ENCODE data around the gene APOB.

APOB gene

DNA sequence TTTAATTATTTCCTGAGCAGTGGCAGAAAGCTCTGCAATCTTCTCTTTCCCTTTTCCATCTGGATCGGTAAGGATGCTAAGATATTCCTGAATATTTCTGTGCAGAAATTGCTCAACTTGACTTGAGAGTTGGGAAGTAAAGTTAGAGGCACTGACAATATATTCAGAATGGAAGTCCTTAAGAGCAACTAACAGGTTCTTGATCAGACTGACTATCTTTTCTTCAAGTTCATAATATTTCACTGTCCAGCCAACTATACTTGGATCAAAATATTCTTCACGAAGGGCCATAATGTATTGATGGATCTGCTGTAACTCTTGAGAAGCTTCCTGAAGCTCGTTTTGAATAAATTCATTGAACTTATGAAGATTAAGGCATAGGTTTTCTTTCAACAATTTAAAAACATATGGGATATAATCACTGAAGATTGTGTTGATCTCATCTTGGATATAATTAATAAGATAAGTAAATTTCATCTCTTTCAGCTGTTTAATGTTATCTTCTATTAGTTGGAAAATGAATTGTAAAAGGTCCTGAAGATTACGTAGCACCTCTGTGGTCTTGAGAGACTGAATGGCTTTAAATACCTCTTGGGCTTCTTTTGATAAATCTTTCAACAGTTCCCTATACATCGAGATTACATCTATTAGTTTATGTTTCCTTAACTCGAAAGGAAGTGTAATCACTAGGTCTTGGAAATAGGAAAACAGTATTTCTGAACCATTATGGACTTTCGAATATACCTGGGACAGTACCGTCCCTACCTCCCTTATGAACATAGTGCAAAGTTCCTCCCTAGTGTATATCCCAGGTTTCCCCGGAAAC is 41.7 kb downstream of the APOB start:
- no peak for DNase-seq

DNA sequence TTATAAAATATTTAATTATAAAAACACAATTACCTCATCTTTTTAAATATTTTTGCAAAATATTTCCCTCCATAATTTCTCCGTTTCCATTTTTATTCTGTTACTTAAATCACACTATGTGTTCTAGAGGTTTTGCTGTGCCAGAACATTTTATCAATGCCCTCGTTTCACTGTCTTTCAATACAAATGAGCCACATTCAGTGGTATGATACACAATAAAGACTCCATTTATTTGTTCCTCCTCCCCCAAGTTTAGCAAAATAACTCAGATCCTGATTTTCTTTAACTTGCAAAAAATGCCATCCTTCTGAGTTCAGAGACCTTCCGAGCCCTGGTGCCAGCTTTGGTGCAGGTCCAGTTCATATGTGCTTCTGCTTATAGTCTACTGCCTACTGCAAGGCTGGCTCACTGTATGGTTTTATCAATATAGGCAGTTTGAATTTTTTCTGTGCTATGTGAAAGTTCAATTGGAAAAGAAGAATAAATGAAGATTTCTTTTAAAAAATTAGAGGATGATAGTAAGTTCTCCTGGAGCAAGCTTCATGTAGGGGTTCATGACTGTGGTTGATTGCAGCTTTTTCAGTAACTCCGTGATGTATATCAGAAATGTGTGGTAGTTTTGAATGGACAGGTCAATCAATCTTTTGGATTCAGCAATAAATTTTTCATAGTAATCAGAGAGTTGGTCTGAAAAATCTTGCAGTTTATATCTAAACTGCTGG is 42.5 kb downstream of the APOB start:
- no peak for DNase-seq

DNA sequence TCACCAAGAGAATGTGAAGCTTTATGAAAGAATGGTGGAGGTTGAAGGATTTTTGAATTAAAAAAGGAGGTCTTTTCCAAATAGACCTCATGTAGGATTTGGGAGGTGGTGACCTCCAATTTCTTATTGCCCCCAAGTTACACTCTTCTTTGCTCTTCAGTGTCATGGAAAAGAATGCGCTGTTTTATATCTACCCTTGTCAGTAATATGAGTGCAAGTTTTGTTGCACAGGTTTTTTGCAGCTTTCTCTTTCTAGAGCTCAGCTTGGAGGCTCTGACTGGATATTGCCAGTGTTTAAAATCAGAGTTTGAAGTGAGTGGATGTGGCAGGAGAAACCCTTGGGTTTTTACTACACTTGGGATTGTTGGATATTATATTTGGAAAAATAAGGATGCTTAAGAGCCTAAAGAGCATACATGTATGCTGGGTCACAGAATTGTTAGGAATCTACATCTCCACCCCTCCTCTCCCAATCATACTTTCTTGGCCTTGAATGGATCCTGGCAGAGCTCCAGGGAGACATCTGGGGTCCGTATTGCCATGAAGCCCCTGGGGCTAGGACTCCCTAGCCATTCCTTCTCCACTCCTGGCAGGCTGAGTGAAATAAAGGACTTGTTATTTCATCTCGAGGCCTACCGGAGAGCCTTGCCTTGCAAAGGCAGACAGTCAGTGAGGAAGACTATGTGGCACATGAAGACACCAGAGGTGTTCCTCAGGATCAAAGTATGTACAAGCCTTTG is 43.8 kb downstream of the APOB start:
- no peak for DNase-seq

DNA sequence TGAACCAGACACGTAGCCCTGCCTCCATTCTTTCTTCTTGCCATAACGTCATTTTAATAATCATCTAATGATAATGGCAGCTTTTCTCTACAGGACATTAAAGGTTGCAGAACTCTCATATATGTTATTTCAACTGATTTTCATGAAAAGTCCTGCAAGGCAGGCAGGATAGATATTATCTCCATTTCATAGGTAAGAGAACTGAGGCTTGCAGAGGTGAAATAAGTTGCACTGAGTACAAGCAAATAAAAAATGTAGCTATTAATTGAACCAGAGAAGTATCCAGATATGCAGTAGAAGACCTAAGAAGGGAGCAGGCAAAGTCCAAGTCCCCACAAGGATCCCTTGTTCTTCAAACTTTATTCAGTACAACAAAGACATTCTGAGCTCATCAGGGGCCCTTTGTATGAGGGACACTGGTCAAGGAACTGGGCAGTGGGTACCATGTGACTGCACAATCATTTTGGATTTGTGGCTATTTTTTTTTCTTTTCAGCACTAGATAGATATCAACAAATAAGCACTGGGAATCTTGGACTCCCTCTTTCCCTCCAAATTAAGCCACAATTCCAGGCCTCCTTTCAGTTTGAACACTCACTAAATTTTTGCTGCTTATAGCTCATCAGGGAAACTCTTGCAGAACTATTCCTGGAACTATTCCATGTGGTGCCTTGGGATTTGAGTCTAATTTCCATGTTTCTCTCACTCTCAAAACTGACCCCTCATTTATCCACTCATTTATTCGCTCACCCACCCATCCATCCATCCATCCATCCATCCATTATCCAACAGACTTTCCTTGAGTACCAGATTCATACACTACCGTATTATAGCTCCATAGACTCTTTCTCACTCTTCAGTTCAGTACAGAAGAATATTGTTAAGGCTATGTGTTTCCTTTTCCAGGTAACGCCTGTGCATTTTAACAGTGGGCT is 44.6 kb downstream of the APOB start:
- DNase-seq: no peak

DNA sequence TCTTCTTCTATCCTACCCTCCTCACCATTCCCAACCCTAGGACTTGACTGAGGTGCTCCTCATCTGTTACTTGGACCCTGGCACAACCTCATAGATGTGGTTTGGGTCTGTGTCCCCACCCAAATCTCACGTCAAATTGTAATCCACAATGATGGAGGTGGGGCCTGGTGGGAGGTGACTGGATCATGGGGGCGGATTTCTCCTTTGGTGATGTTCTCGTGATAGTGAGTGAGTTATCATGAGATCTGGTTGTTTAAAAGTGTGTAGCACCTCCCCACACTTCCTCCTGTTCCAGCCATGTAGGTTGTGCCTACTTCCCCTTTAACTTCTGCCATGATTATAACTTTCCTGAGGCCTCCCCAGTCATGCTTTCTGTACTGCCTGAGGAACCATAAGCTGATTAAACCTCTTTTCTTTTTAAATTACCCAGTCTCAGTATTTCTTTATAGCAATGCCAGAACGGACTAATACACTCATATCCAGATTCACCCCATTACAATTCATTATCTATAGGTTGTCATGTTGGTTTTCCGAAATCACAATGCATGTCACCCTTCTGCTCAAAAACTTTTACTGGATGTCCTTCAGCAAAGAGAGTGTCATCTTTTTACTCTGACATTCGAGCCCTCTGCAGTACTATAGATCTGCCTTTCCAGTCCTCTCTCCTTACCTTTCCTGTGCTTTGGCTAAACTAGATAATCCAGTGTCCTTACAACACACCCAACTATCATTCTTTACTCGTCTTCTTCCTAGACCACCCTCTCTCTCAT is 45.7 kb downstream of the APOB start:
- no peak for DNase-seq

DNA sequence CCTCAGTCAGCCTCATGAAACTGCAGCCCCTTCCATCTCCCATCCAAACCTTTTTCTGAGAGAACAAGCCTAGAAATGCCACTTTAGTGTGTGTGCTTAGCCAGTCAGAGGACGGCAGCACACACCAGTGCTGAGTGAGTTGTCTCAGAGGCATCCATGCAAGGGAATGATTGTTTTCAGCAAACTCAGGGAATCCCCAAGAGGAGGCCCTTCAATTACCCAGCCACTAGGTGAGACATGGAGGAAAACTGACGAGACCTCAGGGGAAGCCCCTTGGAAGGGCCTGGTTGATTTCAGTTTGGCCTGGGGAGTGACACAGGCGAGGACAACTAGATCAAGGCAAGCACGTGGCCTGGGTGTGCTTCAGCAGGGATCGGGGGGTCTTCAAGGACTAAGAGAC is 49.7 kb downstream of the APOB start:
- no peak for DNase-seq

DNA sequence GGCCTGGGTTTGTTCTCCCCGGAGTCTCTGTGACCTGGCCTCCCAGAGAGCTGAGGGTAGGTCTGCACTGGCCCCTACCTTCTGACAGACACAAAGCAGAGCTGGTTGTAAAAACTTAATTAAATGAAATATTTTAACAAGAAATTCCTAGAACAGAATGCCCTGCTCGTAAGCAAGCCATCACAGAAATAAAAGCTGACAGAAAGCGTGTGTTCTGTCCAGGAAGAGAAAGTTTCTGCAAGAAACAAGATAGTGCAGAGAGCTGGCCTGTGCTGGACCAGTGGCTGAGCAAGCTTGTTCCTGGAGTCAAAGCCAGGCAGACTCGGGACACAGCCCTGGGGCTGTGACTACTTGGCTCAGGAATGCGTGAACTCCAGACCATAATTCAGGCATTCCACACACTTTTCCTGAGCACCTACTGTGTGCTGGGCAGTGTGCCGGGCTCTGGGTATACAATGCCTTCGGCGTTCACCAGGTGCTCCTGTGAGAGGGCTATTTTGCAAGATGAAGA is 51.6 kb downstream of the APOB start:
- no peak for DNase-seq

DNA sequence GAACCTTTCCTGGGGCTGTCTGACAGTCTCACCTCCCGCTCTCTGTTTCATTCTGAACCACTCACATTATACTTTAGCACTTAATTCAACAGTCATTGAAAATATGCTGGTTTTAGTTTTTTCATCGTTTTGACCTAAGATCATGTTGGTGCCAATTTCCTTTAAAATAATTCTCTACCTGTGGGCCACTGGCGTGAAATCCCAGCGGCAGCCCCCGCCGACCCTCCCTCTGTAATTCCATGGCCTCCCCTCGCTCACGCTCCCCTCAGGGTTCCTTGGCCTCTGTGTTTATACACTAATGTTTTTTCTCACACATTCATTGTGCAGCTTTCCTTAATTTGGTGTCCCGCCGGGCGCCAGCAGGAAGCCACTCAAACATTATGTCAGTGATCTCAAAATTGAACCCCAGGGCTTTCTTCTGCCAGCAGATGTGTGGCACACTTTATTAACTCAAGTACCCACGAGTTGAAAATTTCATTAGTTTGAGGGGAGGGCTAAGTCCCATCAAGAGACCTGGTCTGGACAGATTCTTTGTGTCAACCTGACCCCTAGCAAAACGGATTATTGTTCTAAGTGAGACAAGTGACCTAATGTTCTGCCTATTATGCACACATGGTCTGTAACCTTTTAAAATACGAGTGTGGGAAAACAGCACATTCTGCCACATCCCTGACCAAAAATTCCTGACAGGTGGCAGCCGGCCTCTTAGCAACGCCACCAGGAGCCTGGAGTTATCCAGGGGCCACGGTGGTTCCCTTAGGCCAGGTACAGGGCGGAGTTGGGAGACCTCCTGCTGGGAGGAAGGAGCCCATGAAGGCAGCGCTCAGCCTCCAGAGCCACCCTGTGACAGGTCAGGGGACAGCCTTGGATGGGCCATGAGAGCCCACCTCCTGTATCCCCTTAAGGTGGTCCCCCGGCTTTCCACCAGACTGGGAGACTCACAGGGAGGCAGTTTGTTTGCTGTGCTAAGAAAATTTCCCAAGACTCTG is 53.1 kb downstream of the APOB start:
- DNase-seq: no peak

DNA sequence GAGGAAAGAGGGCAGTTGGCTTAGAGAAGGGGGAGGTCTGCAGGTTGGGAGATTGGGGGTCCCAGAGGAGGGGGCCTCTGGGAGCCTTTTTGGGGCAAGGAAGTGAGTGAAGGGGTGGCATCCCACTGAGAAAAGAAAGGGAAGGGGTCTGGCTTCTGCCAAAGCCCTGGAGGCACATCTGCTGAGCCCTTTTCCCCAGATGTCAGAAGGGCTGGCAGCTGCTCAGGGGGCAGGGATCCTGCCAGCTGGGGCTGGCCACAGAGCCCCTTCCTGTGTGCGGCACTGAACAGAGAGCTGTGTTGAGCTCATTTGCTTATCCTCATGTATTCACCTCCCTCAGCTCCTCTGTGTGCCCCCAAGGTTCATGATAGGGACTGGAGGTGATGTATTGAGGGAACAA is 54.5 kb downstream of the APOB start:
- DNase-seq: no peak

DNA sequence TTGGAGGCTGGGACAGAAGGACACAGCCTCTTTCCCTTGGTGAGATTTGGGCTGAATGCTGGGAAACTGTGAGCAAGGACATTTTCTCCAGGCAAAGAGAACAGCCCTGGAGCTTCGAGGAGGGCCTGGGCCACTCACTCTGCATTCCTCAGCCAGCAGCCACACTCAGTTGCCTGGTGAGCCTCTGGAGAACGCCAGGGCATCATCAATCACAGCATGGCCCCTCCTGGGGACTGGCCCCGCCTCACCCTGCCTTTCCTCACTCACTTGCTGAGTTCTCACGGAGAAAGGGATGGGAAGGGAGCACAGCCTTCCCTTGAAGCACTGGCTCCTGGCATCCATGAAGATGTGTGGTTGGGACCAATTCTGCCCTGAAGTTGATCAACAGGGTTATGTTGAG is 55.0 kb downstream of the APOB start:
- DNase-seq: no peak

DNA sequence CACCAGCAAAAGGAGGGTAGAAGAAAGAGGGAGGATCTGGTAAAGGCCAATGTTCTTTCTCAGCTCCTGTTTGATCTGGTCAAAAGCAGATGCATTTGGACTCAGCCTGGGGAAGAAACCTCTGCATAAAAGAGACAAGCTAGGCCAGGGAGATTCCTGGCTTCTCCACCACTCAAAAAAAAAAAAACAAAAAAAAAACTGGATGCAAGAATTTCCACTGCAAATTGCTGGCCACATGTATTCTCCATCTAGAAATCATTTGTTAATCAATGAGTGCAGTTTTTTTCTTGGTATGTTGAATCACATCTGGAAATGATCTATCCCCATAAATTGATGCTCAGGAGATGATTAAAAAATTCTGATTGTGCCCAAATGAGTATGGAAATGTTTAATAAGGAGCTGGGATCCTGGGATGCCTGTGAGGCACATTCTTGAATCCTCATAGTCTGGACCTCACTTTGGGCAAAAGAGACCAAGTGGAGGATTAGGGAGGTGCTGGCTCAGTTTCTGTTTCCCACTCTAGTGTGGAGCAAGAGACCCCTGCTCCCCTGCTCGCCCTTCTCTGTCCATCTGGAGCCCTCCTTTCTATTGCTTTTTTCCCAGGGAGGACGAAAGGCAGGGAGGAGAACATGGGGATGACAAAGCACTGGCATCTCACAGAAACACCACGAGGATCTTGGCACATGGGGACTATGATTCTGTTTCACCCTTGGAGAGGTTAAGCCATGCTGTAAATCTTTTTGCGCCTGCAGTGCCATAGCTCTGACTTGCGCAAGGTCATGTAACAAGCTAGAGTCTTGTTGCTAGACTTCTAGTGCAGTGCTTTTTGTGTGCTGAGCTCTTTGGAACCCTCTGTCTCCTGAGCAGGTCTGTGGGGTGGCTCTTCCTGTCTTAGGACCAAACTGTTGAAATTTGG is 57.6 kb downstream of the APOB start:
- no peak for DNase-seq

DNA sequence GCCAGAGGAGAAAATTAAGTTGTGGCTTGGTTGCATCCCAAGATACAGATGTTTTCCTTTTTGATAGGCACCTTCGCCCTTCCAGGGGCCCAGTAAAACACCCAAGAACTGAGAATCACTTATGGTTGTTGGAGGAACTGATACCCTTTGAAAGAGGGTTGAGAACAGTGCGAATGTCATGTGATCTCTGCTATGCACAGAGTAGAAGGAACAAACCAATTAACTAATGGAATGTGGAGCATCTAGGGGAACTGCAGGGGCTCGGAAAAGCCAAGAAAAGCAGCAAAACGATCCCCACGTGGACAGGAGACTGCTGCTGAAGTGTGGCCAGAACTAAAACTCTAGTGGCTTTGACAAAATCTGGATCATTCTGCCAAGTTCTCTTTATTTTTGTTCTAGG is 58.8 kb downstream of the APOB start:
- DNase-seq: no peak

DNA sequence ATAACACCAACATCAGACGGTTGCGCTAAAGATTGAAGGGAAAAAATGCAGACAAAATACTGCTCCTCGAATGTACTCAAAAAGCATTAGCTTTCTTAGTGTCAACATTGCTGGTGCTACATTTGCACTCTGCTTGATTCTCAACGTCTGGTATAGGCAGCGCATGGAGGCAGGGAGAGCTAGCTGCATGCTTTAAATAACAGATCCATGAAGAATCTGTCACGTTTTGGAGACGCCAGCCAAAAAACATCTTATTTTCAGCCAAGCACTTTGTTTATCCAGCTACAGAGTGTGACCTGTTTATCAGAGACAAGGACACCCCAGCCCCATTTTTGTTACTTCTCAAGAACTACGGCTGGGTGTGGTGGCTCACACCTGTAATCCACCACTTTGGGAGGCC is 59.5 kb downstream of the APOB start:
- no peak for DNase-seq

DNA sequence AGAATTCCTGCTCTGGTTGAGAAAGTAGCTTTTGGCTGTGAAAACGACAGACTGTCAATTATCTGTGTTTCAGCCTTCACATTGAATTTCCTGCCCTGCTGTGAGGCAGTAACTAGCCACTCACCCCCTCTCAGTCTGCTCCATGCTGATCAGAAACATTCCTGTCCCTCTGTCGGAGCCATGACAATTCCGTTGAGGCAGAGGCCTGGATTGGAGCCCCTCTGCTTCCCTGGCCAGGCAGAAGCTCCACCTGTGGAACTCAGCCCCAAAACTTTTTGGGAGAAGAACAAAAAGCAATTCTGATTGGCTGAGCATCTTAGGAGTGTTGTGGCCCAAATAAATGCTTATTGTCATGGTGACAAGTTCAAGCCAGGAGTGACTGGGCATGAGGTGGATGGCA is 60.0 kb downstream of the APOB start:
- DNase-seq: no peak

DNA sequence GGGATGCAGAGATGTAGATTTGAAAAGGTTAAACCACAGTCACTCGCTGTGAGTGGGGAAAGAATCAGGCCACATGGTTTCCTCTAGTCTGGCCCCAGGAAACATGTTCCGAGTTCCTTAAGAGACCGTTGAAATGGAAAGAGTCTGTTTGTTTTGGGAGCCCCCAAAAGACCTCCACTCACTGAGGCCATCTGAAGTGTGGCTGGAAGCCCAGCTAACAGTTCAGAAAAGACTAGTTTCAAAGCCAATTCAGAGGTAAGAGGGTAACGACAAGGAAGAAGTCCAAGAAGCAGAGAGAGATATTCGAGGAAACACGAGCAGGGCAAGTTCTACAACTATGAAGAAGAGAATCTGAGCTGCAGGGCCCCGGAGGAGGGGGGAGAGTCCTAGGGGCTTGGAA is 61.0 kb downstream of the APOB start:
- no peak for DNase-seq

DNA sequence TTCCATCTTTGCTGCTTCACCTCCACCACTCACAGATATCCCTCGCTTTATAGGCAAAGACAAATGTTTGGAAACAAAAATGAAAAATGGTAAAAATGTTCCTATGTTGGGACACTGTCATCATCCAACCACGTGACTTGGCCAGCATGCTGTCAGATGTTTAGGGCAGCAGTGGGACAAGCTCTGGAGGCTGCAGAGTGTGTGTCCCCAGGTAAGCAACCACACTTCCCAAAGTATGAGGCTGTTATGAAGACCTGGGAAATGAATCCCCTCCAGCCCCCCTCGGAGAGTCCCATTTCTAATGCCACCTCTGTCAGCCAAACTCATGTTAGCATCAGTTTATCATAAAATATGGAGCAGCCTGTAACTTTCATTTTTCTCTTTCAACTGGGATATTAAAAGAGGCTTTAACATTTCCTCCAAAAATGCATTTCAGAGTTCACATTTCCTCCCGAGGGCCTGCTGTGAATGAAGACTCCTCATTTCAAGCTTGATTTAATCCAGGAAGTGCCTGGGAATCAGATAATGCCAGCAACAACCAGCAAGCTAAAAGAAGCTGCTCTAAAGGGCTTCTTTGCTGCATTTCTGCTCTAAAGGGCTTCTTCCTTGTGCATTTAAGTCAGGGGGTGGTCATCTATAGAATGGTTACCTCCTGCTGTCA is 66.2 kb downstream of the APOB start:
- no peak for DNase-seq

DNA sequence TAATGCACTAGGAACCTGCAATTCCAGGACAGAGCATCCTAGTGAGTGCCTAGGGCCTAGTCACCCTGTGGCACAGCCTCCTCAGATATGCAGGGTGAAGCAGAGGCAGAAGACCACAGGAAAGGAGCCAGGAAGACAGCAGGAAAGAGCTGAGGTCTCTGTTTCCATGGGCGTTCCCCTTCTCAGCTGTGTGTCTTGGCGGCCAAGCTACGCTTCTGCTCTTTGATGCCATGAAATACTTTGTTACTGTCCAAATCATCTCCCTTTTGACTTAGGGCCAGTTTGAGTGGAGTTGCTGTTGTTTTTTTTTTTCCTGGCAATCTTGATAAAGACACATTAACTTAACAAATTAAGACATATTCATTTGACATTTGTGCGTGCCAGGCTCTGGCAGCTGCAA is 67.3 kb downstream of the APOB start:
- DNase-seq: no peak

DNA sequence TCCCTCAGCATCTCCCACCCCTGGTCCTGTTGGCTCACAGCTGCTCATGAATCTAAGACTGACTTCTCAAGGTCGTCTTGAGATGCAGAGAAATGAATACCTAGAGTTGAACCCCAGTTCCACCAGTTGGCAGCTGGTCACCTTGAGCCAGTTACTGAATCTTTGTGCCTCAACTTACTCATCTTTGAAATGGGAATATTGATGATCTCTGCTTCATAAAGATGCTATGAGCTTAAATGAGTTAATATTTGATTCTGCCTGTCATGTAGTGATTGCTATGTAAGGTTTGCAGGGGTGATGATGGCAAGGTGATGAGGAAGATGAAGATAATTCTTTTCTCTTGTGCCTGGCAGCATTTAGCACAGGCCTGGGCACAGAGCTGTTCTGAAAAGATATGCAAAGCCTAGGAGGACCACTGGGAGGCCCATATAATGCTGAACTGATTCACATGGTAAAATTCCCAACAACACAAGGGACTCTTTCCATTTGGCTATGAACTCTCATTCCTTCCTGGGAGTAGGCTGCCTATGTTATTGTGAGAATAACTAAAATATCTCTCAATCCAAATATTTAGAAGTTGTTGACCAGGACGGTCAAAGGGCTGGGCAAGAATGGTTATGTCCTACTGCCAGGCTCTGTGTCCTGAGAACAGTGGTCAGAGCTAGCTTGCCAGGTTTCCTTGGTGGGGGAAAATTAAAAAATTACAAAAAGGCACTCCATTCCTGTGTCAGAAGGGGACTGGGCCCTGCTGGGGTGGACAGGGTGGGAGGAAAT is 70.9 kb downstream of the APOB start:
- no peak for DNase-seq
